ENCODE data around the gene DEFB108B. TPM values are rescaled to one million over a fixed set of nuclear protein-coding genes. Genes with fewer than 3 reads are reported as not detected.
"Not testable (repeated sequence)": the region's sequence is repeated elsewhere in the genome, so short reads cannot be mapped to it uniquely, and the experiment has no call there.

DEFB108B gene
- polyA plus RNA-seq, 1 experiment: not detected

GRCh38 chr11:71792621-71793235 lies 40.3 kb upstream of the DEFB108B start:
- H3K27me3 ChIP-seq (ENCODE audit: control insufficient read depth, insufficient read depth, low read length); H3K4me3 ChIP-seq (ENCODE audit: low read depth, low read length); H3K9me3 ChIP-seq (ENCODE audit: control insufficient read depth, insufficient read depth, low read length); H3K27ac ChIP-seq (ENCODE audit: low read depth, low read length); DNase-seq (ENCODE audit: low read depth, low spot score); POLR2A ChIA-PET: not testable (repeated sequence)
- CTCF ChIA-PET: interaction anchor here (1.2 to 1.7 kb wide), 2 partner anchors 21 to 639 kb away, joined by 3 to 5 read pairs; no protein-coding TSS in a partner anchor
- TF ChIP-seq CTCF (IDR thresholded peaks at IDR 0.05; ENCODE audit: low read depth, low read length): peak; percentile 47

- H3K4me3 ChIP-seq (ENCODE audit: low read depth, low read length); CTCF ChIA-PET; H3K9me3 ChIP-seq (ENCODE audit: control insufficient read depth, insufficient read depth, low read length); DNase-seq (ENCODE audit: low read depth, low spot score); POLR2A ChIA-PET; H3K27me3 ChIP-seq (ENCODE audit: control insufficient read depth, insufficient read depth, low read length): not testable (repeated sequence)
- peak overlapping the region; percentile 11 for H3K27ac ChIP-seq (ENCODE audit: low read depth, low read length)
Observed at GRCh38 chr11:71794386-71795040, 38.5 kb upstream of the DEFB108B start.

DNA sequence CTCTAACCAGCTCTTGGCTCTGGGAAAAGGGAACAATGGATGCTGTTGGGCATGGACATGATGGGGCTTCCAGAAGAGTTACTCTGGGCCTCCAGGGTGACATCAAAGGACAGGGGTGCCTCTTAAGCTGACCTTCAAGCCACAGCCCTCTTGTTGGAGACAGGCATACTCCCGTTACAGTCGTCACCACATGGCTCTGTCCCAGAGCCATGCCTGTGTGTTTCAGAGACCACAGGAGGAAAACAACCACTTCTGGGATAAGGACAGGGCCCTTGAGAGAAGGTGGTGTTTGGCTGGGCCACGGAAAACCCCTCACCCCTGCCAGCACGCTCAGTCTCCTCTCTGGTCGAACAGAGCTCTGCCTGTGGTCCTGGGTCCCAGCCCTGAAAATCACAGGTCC lies 37.8 kb upstream of the DEFB108B start:
- H3K27me3 ChIP-seq (ENCODE audit: control insufficient read depth, insufficient read depth, low read length); H3K27ac ChIP-seq (ENCODE audit: low read depth, low read length); H3K4me3 ChIP-seq (ENCODE audit: low read depth, low read length); H3K9me3 ChIP-seq (ENCODE audit: control insufficient read depth, insufficient read depth, low read length); POLR2A ChIA-PET; DNase-seq (ENCODE audit: low read depth, low spot score); CTCF ChIA-PET: not testable (repeated sequence)

DNA sequence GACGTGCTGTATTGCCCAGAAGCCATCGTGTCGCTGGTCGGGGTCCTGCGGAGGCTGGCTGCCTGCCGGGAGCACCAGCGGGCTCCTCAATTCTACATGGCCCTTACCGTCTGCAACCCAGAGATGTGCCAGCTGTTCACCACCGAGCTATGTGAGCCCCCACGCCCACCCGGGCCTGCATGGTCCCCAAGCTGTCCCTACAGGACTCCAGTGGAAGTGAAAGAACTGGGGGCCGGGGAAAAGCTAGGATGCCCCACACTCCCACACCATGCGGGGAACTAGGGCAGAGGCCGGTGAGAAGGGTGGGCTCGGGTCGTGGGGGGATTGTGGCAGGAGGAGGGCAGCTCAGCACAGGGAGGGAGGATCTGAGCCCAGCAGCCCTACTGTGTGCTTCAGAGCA lies 37.0 kb upstream of the DEFB108B start:
- H3K9me3 ChIP-seq (ENCODE audit: control insufficient read depth, insufficient read depth, low read length); DNase-seq (ENCODE audit: low read depth, low spot score); H3K27ac ChIP-seq (ENCODE audit: low read depth, low read length); CTCF ChIA-PET; H3K27me3 ChIP-seq (ENCODE audit: control insufficient read depth, insufficient read depth, low read length); H3K4me3 ChIP-seq (ENCODE audit: low read depth, low read length); POLR2A ChIA-PET: not testable (repeated sequence)

GRCh38 chr11:71796781-71797180 lies 36.2 kb upstream of the DEFB108B start:
- CTCF ChIA-PET; H3K27me3 ChIP-seq (ENCODE audit: control insufficient read depth, insufficient read depth, low read length); H3K27ac ChIP-seq (ENCODE audit: low read depth, low read length); H3K9me3 ChIP-seq (ENCODE audit: control insufficient read depth, insufficient read depth, low read length); DNase-seq (ENCODE audit: low read depth, low spot score); POLR2A ChIA-PET; H3K4me3 ChIP-seq (ENCODE audit: low read depth, low read length): not testable (repeated sequence)

- DNase-seq (ENCODE audit: low read depth, low spot score); H3K27ac ChIP-seq (ENCODE audit: low read depth, low read length); POLR2A ChIA-PET; H3K27me3 ChIP-seq (ENCODE audit: control insufficient read depth, insufficient read depth, low read length); H3K9me3 ChIP-seq (ENCODE audit: control insufficient read depth, insufficient read depth, low read length); H3K4me3 ChIP-seq (ENCODE audit: low read depth, low read length): not testable (repeated sequence)
- CTCF ChIA-PET: interaction anchor here (1.0 kb wide), 1 partner anchor 178 kb away, joined by 3 read pairs; no protein-coding TSS in a partner anchor
Observed at GRCh38 chr11:71799556-71800128, 33.4 kb upstream of the DEFB108B start.

DNA sequence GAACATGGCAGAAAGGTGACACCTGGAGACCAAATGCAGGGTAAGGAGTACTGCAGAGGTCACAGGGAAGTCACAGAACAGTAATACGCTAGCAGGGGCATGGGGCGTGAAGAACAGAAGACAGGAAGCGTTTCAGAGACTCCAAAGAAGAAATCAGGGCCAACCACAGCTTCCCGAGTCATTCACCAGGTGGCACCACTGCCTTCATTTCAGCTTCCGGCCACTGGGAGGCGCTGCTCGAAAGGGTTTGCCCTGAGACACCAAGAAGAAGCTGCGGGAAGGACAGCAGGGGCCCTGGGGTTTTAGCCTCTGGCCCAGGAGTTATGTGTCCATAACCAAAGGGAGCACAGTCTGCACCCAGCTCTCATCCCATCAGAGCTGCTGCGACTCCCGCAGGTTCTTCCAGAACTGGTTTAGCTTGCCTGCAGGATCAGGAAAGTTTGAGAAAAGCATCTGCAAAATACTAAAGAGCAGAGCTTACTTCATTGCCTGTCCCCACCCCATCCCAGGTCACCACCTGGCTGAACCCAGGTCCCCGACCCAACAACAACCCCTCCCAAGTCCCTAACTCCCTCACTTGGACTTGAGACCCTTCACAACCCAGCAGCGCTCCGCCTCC lies 32.6 kb upstream of the DEFB108B start:
- H3K27ac ChIP-seq (ENCODE audit: low read depth, low read length); H3K27me3 ChIP-seq (ENCODE audit: control insufficient read depth, insufficient read depth, low read length); H3K4me3 ChIP-seq (ENCODE audit: low read depth, low read length); DNase-seq (ENCODE audit: low read depth, low spot score); POLR2A ChIA-PET; H3K9me3 ChIP-seq (ENCODE audit: control insufficient read depth, insufficient read depth, low read length): not testable (repeated sequence)
- CTCF ChIA-PET: interaction anchor here (0.7 to 1.0 kb wide), 3 partner anchors 129 to 215 kb away, joined by 3 to 4 read pairs (median 3); partner anchors contain the start of gene RNF121
- peak; percentile 65 for TF ChIP-seq CTCF (IDR thresholded peaks at IDR 0.05; ENCODE audit: low read depth, low read length)

DNA sequence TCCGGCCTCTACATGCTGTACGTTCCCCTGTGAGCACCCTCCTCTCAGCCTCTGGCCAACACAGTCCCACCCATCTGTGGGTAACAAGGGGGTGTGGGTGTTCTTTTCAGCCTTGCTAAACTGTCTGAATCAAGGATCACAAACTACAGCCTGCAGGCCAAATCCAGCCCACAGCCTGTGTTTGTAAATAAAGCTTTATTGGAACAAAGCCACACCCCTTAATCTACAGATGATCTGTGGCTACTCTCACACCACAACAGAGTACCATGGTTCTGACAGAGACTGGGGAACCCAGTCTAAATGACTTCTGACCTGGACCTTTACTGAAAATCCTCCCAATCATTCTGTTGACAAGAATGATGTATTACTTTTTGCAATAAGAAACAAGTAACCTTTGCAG lies 32.0 kb upstream of the DEFB108B start:
- CTCF ChIA-PET: interaction anchor here (0.7 to 1.0 kb wide), 4 partner anchors 30 to 215 kb away, joined by 3 to 5 read pairs (median 4); partner anchors contain the start of gene RNF121
- H3K27me3 ChIP-seq (ENCODE audit: control insufficient read depth, insufficient read depth, low read length); H3K4me3 ChIP-seq (ENCODE audit: low read depth, low read length); POLR2A ChIA-PET; H3K27ac ChIP-seq (ENCODE audit: low read depth, low read length); H3K9me3 ChIP-seq (ENCODE audit: control insufficient read depth, insufficient read depth, low read length); DNase-seq (ENCODE audit: low read depth, low spot score): not testable (repeated sequence)

DNA sequence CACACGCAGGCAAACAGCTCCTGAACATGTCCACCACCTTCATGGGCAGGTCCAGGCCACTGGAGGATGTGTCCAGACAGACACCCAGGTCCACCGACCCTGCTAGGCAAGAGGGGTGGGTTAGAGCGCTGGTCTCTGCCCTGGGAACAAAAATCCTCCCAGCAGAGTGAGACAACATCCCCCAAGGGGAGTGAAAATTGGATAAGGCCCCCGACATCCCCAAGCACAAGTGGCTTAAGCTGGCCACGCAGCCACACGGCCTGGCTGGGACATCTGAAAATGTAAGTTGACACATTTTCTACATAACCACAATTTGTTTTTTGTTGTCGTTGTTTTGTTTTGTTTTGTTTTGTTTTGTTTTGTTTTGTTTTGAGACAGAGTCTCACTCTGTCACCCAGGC lies 30.1 kb upstream of the DEFB108B start:
- H3K27ac ChIP-seq (ENCODE audit: low read depth, low read length); CTCF ChIA-PET; H3K27me3 ChIP-seq (ENCODE audit: control insufficient read depth, insufficient read depth, low read length); H3K4me3 ChIP-seq (ENCODE audit: low read depth, low read length); DNase-seq (ENCODE audit: low read depth, low spot score); H3K9me3 ChIP-seq (ENCODE audit: control insufficient read depth, insufficient read depth, low read length); POLR2A ChIA-PET: not testable (repeated sequence)
